ENCODE measurements around the gene SPEN.
"Not testable (repeated sequence)": the region's sequence is repeated elsewhere in the genome, so short reads cannot be mapped to it uniquely, and the experiment has no call there.

Gene SPEN

DNA sequence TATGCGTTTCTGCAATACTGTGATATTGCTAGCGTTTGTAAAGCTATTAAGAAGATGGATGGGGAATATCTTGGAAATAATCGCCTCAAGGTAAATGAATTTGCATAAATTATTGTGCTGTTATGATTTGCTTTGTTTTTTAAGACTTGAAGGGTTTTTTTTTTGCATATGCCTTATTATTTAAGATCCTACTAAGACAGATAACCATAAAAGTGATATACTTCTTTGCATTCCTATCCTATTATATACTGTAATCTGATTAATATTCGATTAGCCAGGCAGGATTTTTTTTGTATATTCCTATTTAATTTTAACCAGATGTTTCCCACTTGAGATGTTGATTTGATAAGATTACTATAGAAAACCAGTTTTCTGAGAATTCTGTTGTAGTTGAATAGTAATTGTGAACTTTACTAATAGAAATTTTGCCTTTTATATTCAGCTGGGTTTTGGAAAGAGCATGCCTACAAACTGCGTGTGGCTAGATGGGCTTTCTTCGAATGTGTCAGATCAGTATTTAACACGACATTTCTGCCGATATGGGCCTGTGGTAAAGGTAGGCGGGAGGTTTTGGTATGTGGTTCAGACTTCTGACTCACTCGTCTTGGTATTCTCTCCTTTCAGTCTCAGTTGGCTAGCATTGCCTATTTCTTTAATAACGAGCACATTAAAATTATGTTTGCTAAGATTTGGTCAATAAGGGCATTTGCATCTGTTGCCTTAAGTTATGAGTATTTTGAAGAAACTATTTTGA is 71.6 kb downstream of the SPEN start:
- peaks cover 25% of the 10 kb centered on the region for H3K4me1 ChIP-seq (ENCODE audit: control insufficient read depth, low read length)
- no peaks in the 10 kb centered on the region for H3K9me3 ChIP-seq (ENCODE audit: control insufficient read depth, insufficient read depth, low read length)
- H3K4me3 ChIP-seq (ENCODE audit: low read length): no peak overlapping the region
- H3K9me2 ChIP-seq (replicated peaks; ENCODE audit: control insufficient read depth, low read length): no peaks in the 10 kb centered on the region
- H3K79me2 ChIP-seq (ENCODE audit: control insufficient read depth, low read length): peaks cover 56% of the 10 kb centered on the region
- peaks cover 88% of the 10 kb centered on the region for H3K36me3 ChIP-seq (ENCODE audit: control insufficient read depth, low read length)
- peaks cover 5% of the 10 kb centered on the region; the same call in 1 of the 2 replicates for H4K20me1 ChIP-seq (ENCODE audit: control insufficient read depth, insufficient read depth, low read depth, low read length)
- H3F3A ChIP-seq (ENCODE audit: control insufficient read depth, insufficient read depth): peaks cover 6% of the 10 kb centered on the region; the same call in 1 of the 2 replicates
- no peak overlapping the region for H3K27ac ChIP-seq (ENCODE audit: low read depth, low read length)
- no peak overlapping the region for H3K4me2 ChIP-seq (ENCODE audit: low read length)
- no peak for TF ChIP-seq EZH2phosphoT487 (IDR thresholded peaks at IDR 0.05; ENCODE audit: borderline replicate concordance, low read length)
- TF ChIP-seq CTCF (IDR thresholded peaks at IDR 0.05; ENCODE audit: low read depth, low read length, poor library complexity, severe bottlenecking): no peak
- no peaks in the 10 kb centered on the region for H3K27me3 ChIP-seq (ENCODE audit: control insufficient read depth, low read length)

GRCh38 chr1:15923241-15923640 is 75.7 kb downstream of the SPEN start:
- H3K79me2 ChIP-seq (ENCODE audit: control insufficient read depth, low read length): peaks cover 26% of the 10 kb centered on the region
- H3K27ac ChIP-seq (ENCODE audit: low read depth, low read length): no peak overlapping the region
- TF ChIP-seq EZH2phosphoT487 (IDR thresholded peaks at IDR 0.05; ENCODE audit: borderline replicate concordance, low read length) (no peak), CTCF (IDR thresholded peaks at IDR 0.05; ENCODE audit: low read depth, low read length, poor library complexity, severe bottlenecking) (no peak)
- no peak overlapping the region for H3K4me2 ChIP-seq (ENCODE audit: low read length)
- H3K9me2 ChIP-seq (replicated peaks; ENCODE audit: control insufficient read depth, low read length): no peaks in the 10 kb centered on the region
- H3K27me3 ChIP-seq (ENCODE audit: control insufficient read depth, low read length): no peaks in the 10 kb centered on the region
- H3K4me3 ChIP-seq (ENCODE audit: low read length): no peak overlapping the region
- H4K20me1 ChIP-seq (ENCODE audit: control insufficient read depth, insufficient read depth, low read depth, low read length): peaks cover 4% of the 10 kb centered on the region; the same call in 1 of the 2 replicates
- peaks cover 84% of the 10 kb centered on the region for H3K36me3 ChIP-seq (ENCODE audit: control insufficient read depth, low read length)
- H3K4me1 ChIP-seq (ENCODE audit: control insufficient read depth, low read length): no peaks in the 10 kb centered on the region
- no peaks in the 10 kb centered on the region for H3K9me3 ChIP-seq (ENCODE audit: control insufficient read depth, insufficient read depth, low read length)
- peaks cover 6% of the 10 kb centered on the region; the same call in 1 of the 2 replicates for H3F3A ChIP-seq (ENCODE audit: control insufficient read depth, insufficient read depth)

- H3K4me3 ChIP-seq (ENCODE audit: low read length); H4K20me1 ChIP-seq (ENCODE audit: control insufficient read depth, insufficient read depth, low read depth, low read length); H3K27me3 ChIP-seq (ENCODE audit: control insufficient read depth, low read length); H3K4me1 ChIP-seq (ENCODE audit: control insufficient read depth, low read length); H3K27ac ChIP-seq (ENCODE audit: low read depth, low read length); H3K4me2 ChIP-seq (ENCODE audit: low read length); H3F3A ChIP-seq (ENCODE audit: control insufficient read depth, insufficient read depth); H3K9me2 ChIP-seq (replicated peaks; ENCODE audit: control insufficient read depth, low read length); H3K9me3 ChIP-seq (ENCODE audit: control insufficient read depth, insufficient read depth, low read length): not testable (repeated sequence)
- Histone ChIP-seq H3K79me2 (ENCODE audit: control insufficient read depth, low read length) (peaks cover 25% of the 10 kb centered on the region), H3K36me3 (ENCODE audit: control insufficient read depth, low read length) (peaks cover 88% of the 10 kb centered on the region)
These were observed 78.9 kb downstream of the SPEN start for GRCh38 chr1:15926448-15926847.

Measured in DOHH2 (cell line).